ENCODE data around the gene PLA2G2A. TPM values are rescaled to one million over a fixed set of nuclear protein-coding genes. Genes with fewer than 3 reads are reported as not detected.

Gene PLA2G2A, protein sequence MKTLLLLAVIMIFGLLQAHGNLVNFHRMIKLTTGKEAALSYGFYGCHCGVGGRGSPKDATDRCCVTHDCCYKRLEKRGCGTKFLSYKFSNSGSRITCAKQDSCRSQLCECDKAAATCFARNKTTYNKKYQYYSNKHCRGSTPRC
- not detected in 2 replicates for total RNA-seq

DNA sequence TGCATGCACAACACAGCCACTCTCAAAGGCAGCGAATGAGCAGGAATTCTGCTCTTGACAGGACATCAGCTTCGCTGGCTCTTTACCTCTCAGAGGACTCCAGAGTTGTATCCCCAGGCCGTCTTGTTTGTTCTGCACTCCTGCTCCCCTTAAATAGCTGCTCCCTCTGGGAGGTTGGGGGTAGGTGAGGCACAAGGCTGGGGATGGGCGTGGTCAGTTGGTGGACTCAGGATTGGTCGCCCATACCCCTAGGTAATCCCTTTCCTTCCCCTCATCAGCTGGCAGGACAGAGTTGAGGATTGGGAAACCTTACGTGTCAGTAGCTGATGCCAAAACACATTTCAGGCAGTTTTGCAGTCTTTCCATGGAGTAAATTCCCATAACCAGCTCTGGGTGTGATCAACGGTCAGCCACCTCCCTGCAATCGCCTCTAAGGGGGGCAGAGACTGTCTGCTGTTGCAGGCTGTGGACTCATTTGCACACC, at the start of gene PLA2G2A:
PLA2G2A (minus strand) TSS at position 125 of the 484 bp plus-strand sequence. CDS start 845 bp downstream, outside the sequence.

Other genes starting within 250 kb of the PLA2G2A start
- 6.0 and 9.6 TPM in 2 replicates for gene TMCO4, start 179.7 kb downstream of the PLA2G2A start, total RNA-seq
- not detected in 2 replicates for gene RNF186, start 164.3 kb downstream of the PLA2G2A start, total RNA-seq
- 7.2 and 8.9 TPM in 2 replicates for gene OTUD3, start 97.2 kb downstream of the PLA2G2A start, total RNA-seq
- gene PLA2G2E, start 56.0 kb downstream of the PLA2G2A start, total RNA-seq = not detected in 2 replicates
- gene PLA2G5, start 90.6 kb upstream of the PLA2G2A start, total RNA-seq = 0.36 TPM in 1 of 2 replicates, not detected in the other
- gene PLA2G2D, start 139.9 kb upstream of the PLA2G2A start, total RNA-seq = not detected in 2 replicates
- not detected in 2 replicates for gene PLA2G2F, start 159.7 kb upstream of the PLA2G2A start, total RNA-seq
- 0.07 TPM in 1 of 2 replicates, not detected in the other for gene UBXN10, start 206.5 kb upstream of the PLA2G2A start, total RNA-seq
- not detected in 2 replicates for gene PLA2G2C, start 206.9 kb upstream of the PLA2G2A start, total RNA-seq

Data from thoracic aorta endothelial cell (primary cell).